HEK293 (cell line): ENCODE measurements around the gene HNRNPUL1.

ENCODE experiments used
- CTCF ChIA-PET: fragments of 350-600 bp; formaldehyde crosslinking; extraction: SDS; loops from one replicate; lab custom pipeline; 2021; ENCODE audit warnings: antibody characterized with exemption; lab: Yijun Ruan, JAX
- POLR2A ChIA-PET: fragments of 300-600 bp; formaldehyde crosslinking; extraction: SDS; loops from one replicate; lab custom pipeline; 2020; ENCODE audit warnings: antibody characterized with exemption, inconsistent platforms; lab: Yijun Ruan, JAX
- H3K27ac ChIP-seq: fragments of 200-500 bp; sonication (Bioruptor generic); 2 replicates; pipeline ENCODE4 v1.5.1; 2014; ENCODE audit warnings: low read depth, low read length, control low read depth, inconsistent platforms; ENCODE audit errors: extremely low read depth
- H3K36me3 ChIP-seq, 2 experiments: fragments of 200-500 bp in 1 of 2; sonication (Bioruptor generic) in 1 of 2; 1 replicate in 1 of 2; 2 replicates in 1 of 2; pipeline ENCODE4 v1.5.1; 2014 to 2017; ENCODE audit warnings: inconsistent platforms in 2 of 2, low read length in 2 of 2; ENCODE audit not compliant: control insufficient read depth in 2 of 2, insufficient read depth in 1 of 2
- H3K4me1 ChIP-seq: fragments of 200-500 bp; sonication (Bioruptor generic); 2 replicates; pipeline ENCODE4 v1.5.1; 2014; ENCODE audit warnings: mild to moderate bottlenecking, low read length, inconsistent platforms; ENCODE audit not compliant: control insufficient read depth, insufficient read depth
- H3K4me3 ChIP-seq: 2 replicates; pipeline ENCODE4 v1.5.1; 2011; ENCODE audit warnings: low read depth, mild to moderate bottlenecking, control low read depth, low read length, moderate library complexity
- H3K9me3 ChIP-seq: fragments of 200-500 bp; sonication (Bioruptor generic); 2 replicates; pipeline ENCODE4 v1.5.1; 2014; ENCODE audit warnings: low read depth, low read length, inconsistent platforms; ENCODE audit not compliant: control insufficient read depth, insufficient read depth
- EGR2 ChIP-seq: fragments of 450-650 bp; formaldehyde crosslinking; IDR thresholded peaks from 2 replicates; pipeline ENCODE4 v1.5.1; 2016; ENCODE audit warnings: low read depth, missing biosample characterization, missing genetic modification characterization
- GLI4 ChIP-seq: fragments of 450-650 bp; formaldehyde crosslinking; IDR thresholded peaks from 2 replicates; pipeline ENCODE4 v1.5.1; 2016; ENCODE audit warnings: missing biosample characterization, missing genetic modification characterization
- KLF9 ChIP-seq: fragments of 450-650 bp; formaldehyde crosslinking; IDR thresholded peaks from 2 replicates; pipeline ENCODE4 v1.5.1; 2016; ENCODE audit warnings: missing biosample characterization, missing genetic modification characterization, low read depth
- OVOL3 ChIP-seq: fragments of 450-650 bp; formaldehyde crosslinking; IDR thresholded peaks from 2 replicates; pipeline ENCODE4 v1.5.1; 2016; ENCODE audit warnings: missing biosample characterization, missing genetic modification characterization
- PRDM1 ChIP-seq: fragments of 450-650 bp; formaldehyde crosslinking; IDR thresholded peaks from 2 replicates; pipeline ENCODE4; 2016; ENCODE audit warnings: missing biosample characterization, missing genetic modification characterization
- RBAK ChIP-seq: fragments of 450-650 bp; formaldehyde crosslinking; IDR thresholded peaks from 2 replicates; pipeline ENCODE4 v1.5.1; 2016; ENCODE audit warnings: missing biosample characterization, missing genetic modification characterization
- TRIM28 ChIP-seq: IDR thresholded peaks from 2 replicates; pipeline ENCODE4 v1.6.1; 2011; ENCODE audit warnings: low read length, control low read depth, borderline replicate concordance
- YY1 ChIP-seq: fragments of 450-650 bp; formaldehyde crosslinking; IDR thresholded peaks from 2 replicates; pipeline ENCODE4 v1.5.1; 2018; ENCODE audit warnings: missing biosample characterization, missing genetic modification characterization
- ZBTB17 ChIP-seq: fragments of 450-650 bp; formaldehyde crosslinking; IDR thresholded peaks from 2 replicates; pipeline ENCODE4 v1.5.1; 2016; ENCODE audit warnings: missing biosample characterization, missing genetic modification characterization
- ZBTB21 ChIP-seq: fragments of 450-650 bp; formaldehyde crosslinking; IDR thresholded peaks from 2 replicates; pipeline ENCODE4 v1.5.1; 2017; ENCODE audit warnings: missing biosample characterization, missing genetic modification characterization
- ZBTB48 ChIP-seq: fragments of 450-650 bp; formaldehyde crosslinking; IDR thresholded peaks from 2 replicates; pipeline ENCODE4 v1.5.1; 2016; ENCODE audit warnings: missing biosample characterization, missing genetic modification characterization
- ZIC2 ChIP-seq: fragments of 450-650 bp; formaldehyde crosslinking; IDR thresholded peaks from 2 replicates; pipeline ENCODE4 v1.5.1; 2016; ENCODE audit warnings: missing biosample characterization, missing genetic modification characterization
- ZNF114 ChIP-seq: fragments of 450-650 bp; formaldehyde crosslinking; IDR thresholded peaks from 2 replicates; pipeline ENCODE4 v1.5.0; 2017; ENCODE audit warnings: missing biosample characterization, missing genetic modification characterization
- ZNF174 ChIP-seq: fragments of 450-650 bp; formaldehyde crosslinking; IDR thresholded peaks from 2 replicates; pipeline ENCODE4 v1.5.0; 2017; ENCODE audit warnings: missing biosample characterization, mild to moderate bottlenecking, missing genetic modification characterization
- ZNF19 ChIP-seq: fragments of 450-650 bp; formaldehyde crosslinking; IDR thresholded peaks from 2 replicates; pipeline ENCODE4; 2016; ENCODE audit warnings: missing biosample characterization, missing genetic modification characterization, low read depth
- ZNF2 ChIP-seq: fragments of 450-650 bp; formaldehyde crosslinking; IDR thresholded peaks from 2 replicates; pipeline ENCODE4 v1.5.1; 2016; ENCODE audit warnings: missing biosample characterization, missing genetic modification characterization
- ZNF350 ChIP-seq: fragments of 450-650 bp; formaldehyde crosslinking; IDR thresholded peaks from 2 replicates; pipeline ENCODE4 v1.5.0; 2017; ENCODE audit warnings: missing biosample characterization, mild to moderate bottlenecking, missing genetic modification characterization
- ZNF423 ChIP-seq: fragments of 450-650 bp; formaldehyde crosslinking; IDR thresholded peaks from 2 replicates; pipeline ENCODE4 v1.5.1; 2016; ENCODE audit warnings: missing biosample characterization, missing genetic modification characterization
- ZNF473 ChIP-seq: fragments of 450-650 bp; formaldehyde crosslinking; IDR thresholded peaks from 2 replicates; pipeline ENCODE4 v1.5.1; 2017; ENCODE audit warnings: missing biosample characterization, missing genetic modification characterization
- ZNF596 ChIP-seq: fragments of 450-650 bp; IDR thresholded peaks from 2 replicates; pipeline ENCODE4 v1.5.0; 2018; ENCODE audit warnings: missing biosample characterization, mild to moderate bottlenecking, missing genetic modification characterization, moderate library complexity
- ZNF621 ChIP-seq: fragments of 450-650 bp; formaldehyde crosslinking; IDR thresholded peaks from 2 replicates; pipeline ENCODE4 v1.5.1; 2017; ENCODE audit warnings: missing biosample characterization, missing genetic modification characterization
- ZNF629 ChIP-seq: fragments of 450-650 bp; formaldehyde crosslinking; IDR thresholded peaks from 2 replicates; pipeline ENCODE4 v1.5.1; 2017; ENCODE audit warnings: missing biosample characterization, missing genetic modification characterization
- ZNF658 ChIP-seq: fragments of 450-650 bp; formaldehyde crosslinking; IDR thresholded peaks from 2 replicates; pipeline ENCODE4; 2016; ENCODE audit warnings: missing biosample characterization, missing genetic modification characterization
- ZNF785 ChIP-seq: fragments of 450-650 bp; formaldehyde crosslinking; IDR thresholded peaks from 2 replicates; pipeline ENCODE4 v1.5.1; 2016; ENCODE audit warnings: missing biosample characterization, missing genetic modification characterization
- ZNF792 ChIP-seq: fragments of 450-650 bp; formaldehyde crosslinking; IDR thresholded peaks from 2 replicates; pipeline ENCODE4 v1.5.1; 2016; ENCODE audit warnings: missing biosample characterization, missing genetic modification characterization
- TF ChIP-seq, protein P1 (sequence below): fragments of 450-650 bp; IDR thresholded peaks from 2 replicates; pipeline ENCODE4 v1.5.1; 2018; ENCODE audit warnings: missing biosample characterization, mild to moderate bottlenecking, missing genetic modification characterization
- TF ChIP-seq, protein P2 (sequence below): fragments of 450-650 bp; formaldehyde crosslinking; IDR thresholded peaks from 2 replicates; pipeline ENCODE4 v1.5.1; 2016; ENCODE audit warnings: missing biosample characterization, missing genetic modification characterization
- TF ChIP-seq, protein P3 (sequence below): fragments of 450-650 bp; formaldehyde crosslinking; IDR thresholded peaks from 2 replicates; pipeline ENCODE4 v1.5.1; 2016; ENCODE audit warnings: missing biosample characterization, missing genetic modification characterization
- TF ChIP-seq, protein P4 (sequence below): fragments of 450-650 bp; formaldehyde crosslinking; IDR thresholded peaks from 2 replicates; pipeline ENCODE4 v1.5.1; 2017; ENCODE audit warnings: missing biosample characterization, missing genetic modification characterization

Gene HNRNPUL1

DNA sequence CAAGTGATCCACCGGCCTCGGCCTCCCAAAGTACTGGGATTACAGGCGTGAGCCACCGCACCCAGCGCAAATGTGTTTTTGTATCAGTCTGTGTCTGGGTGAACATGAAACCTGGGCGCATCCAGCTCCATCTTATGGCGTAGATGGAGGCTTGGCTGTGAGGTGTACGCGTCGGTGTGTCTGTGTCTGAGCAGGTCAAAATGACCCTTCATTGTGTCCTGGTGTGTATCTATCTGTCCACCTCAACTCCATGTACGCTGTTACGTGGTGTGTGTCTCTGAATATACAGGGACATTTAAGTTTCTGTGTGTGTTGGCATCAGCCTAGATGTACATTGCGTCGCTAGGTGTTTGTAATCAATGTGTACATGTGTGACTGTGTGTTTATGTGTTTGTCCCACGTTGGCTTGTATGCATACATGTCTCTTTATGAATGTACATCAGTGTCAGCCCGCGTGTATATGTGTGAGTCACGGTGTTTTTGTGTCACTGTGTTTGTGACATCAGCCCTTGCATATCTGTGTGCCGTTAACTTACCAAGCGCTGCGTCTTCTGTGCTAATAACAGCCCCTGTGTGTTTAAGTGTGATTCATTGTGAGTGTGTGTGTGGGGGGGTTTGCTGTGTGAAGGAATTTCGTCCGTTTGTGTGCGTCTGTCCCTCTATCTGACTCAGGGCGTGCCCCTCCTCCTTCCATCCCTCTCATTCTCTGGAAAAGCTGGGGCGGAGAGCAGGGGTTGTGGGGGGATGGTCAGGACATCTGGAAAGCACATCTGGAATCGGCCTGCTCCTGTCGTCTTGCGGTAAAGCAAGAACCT lies 38.7 kb upstream of the HNRNPUL1 start (continued):
- TF ChIP-seq YY1 (tag by site-specific recombination) (no peak), PRDM1 (0 out of 2 replicates have a peak, but pooled peaks have one; percentile 35), GLI4 (tag by site-specific recombination) (peak; percentile 56; the same call in 1 of the 2 replicates), KLF9 (peak; percentile 36; the same call in 1 of the 2 replicates), ZNF596 (tag by site-specific recombination) (no peak), ZNF792 (0 out of 2 replicates have a peak, but pooled peaks have one; percentile 57), ZNF114 (tag by site-specific recombination) (no peak), ZNF19 (tag by site-specific recombination) (no peak), ZNF350 (tag by site-specific recombination) (no peak), ZNF2 (tag by site-specific recombination) (peak; percentile 36; the same call in 1 of the 2 replicates), EGR2 (tag by site-specific recombination) (peak; percentile 87; the same call in 1 of the 2 replicates), ZBTB48 (peak; percentile 56; the same call in 1 of the 2 replicates), ZBTB21 (tag by site-specific recombination) (peak; percentile 91), ZNF621 (tag by site-specific recombination) (no peak), TRIM28 (no peak), ZNF785 (tag by site-specific recombination) (peak; percentile 16; the same call in 1 of the 2 replicates), ZNF658 (tag by site-specific recombination) (no peak), ZNF629 (tag by site-specific recombination) (peak; percentile 94), ZBTB17 (tag by site-specific recombination) (peak; percentile 71), ZNF473 (tag by site-specific recombination) (no peak), RBAK (tag by site-specific recombination) (peak; percentile 84; the same call in 1 of the 2 replicates), ZNF174 (tag by site-specific recombination) (no peak)
- TF ChIP-seq, protein P1, sequence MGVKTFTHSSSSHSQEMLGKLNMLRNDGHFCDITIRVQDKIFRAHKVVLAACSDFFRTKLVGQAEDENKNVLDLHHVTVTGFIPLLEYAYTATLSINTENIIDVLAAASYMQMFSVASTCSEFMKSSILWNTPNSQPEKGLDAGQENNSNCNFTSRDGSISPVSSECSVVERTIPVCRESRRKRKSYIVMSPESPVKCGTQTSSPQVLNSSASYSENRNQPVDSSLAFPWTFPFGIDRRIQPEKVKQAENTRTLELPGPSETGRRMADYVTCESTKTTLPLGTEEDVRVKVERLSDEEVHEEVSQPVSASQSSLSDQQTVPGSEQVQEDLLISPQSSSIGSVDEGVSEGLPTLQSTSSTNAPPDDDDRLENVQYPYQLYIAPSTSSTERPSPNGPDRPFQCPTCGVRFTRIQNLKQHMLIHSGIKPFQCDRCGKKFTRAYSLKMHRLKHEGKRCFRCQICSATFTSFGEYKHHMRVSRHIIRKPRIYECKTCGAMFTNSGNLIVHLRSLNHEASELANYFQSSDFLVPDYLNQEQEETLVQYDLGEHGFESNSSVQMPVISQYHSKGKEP (tag by site-specific recombination) = no peak
- TF ChIP-seq, protein P2, sequence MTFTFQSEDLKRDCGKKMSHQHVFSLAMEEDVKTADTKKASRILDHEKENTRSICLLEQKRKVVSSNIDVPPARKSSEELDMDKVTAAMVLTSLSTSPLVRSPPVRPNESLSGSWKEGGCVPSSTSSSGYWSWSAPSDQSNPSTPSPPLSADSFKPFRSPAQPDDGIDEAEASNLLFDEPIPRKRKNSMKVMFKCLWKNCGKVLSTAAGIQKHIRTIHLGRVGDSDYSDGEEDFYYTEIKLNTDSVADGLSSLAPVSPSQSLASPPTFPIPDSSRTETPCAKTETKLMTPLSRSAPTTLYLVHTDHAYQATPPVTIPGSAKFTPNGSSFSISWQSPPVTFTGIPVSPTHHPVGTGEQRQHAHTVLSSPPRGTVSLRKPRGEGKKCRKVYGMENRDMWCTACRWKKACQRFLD (tag by site-specific recombination) = no peak

DNA sequence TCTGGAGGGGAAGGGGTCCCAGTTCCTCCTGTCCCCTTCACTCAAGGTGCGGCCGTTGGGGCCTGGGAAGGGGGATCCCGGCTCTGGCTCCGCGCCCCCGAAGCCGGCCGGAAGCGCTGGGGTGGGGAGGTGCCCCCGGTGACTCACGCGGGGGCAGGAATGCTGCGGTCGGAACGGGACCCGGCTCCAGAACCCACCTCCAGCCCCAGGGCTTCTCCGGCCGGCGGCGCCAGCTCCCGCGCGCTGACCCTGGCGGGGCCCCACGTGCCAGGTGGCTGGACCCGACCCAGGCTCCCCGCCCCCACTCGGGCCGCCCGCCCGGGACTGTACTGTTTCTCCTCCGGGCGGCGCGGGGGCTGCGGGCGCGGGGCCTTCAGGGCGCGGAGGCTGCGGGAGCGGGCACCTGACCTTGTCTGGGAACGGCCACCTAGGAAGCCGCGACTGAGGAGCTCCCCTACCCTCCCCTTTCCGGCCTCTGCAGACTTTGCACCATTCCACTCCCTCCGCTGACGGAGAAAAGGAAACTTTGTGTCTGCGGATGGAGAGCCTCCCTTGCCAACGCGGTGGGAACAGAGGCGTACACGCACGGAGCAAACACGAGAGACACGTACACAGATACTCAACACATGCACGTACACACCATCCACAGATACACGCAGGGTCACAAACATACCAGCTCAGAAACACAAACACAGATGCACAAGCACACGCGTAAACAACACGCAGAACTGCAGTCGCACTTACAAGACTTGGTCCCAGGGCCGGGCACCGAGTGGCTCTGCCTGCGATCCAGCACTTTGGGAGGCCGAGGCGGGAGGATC lies 37.9 kb upstream of the HNRNPUL1 start:
- POLR2A ChIA-PET = interaction anchor here (0.6 to 1.7 kb wide), 7 partner anchors 8 to 476 kb away, joined by 3 to 28 read pairs (median 5); partner anchors contain the start of genes ACTMAP, HNRNPUL1 and RAB4B
- peak overlapping the region; percentile 33 for H3K4me3 ChIP-seq
- TF ChIP-seq EGR2 (tag by site-specific recombination) (peak; percentile 78), OVOL3 (tag by site-specific recombination) (no peak), ZNF621 (tag by site-specific recombination) (no peak), ZNF423 (tag by site-specific recombination) (no peak), ZNF658 (tag by site-specific recombination) (no peak), ZNF350 (tag by site-specific recombination) (no peak), ZIC2 (tag by site-specific recombination) (no peak)
- TF ChIP-seq, protein P3, sequence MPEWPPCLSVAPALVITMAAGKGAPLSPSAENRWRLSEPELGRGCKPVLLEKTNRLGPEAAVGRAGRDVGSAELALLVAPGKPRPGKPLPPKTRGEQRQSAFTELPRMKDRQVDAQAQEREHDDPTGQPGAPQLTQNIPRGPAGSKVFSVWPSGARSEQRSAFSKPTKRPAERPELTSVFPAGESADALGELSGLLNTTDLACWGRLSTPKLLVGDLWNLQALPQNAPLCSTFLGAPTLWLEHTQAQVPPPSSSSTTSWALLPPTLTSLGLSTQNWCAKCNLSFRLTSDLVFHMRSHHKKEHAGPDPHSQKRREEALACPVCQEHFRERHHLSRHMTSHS (tag by site-specific recombination) = no peak
- TF ChIP-seq, protein P4, sequence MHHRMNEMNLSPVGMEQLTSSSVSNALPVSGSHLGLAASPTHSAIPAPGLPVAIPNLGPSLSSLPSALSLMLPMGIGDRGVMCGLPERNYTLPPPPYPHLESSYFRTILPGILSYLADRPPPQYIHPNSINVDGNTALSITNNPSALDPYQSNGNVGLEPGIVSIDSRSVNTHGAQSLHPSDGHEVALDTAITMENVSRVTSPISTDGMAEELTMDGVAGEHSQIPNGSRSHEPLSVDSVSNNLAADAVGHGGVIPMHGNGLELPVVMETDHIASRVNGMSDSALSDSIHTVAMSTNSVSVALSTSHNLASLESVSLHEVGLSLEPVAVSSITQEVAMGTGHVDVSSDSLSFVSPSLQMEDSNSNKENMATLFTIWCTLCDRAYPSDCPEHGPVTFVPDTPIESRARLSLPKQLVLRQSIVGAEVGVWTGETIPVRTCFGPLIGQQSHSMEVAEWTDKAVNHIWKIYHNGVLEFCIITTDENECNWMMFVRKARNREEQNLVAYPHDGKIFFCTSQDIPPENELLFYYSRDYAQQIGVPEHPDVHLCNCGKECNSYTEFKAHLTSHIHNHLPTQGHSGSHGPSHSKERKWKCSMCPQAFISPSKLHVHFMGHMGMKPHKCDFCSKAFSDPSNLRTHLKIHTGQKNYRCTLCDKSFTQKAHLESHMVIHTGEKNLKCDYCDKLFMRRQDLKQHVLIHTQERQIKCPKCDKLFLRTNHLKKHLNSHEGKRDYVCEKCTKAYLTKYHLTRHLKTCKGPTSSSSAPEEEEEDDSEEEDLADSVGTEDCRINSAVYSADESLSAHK (tag by site-specific recombination) = peak; percentile 7; the same call in 1 of the 2 replicates

More for the DNA sequence above, 37.9 kb upstream of the HNRNPUL1 start:
- CTCF ChIA-PET = interaction anchor here (0.6 to 2.5 kb wide), 8 partner anchors 22 to 966 kb away, joined by 3 to 10 read pairs (median 4); no protein-coding TSS in a partner anchor
- Histone ChIP-seq H3K36me3 (no peaks in the 10 kb centered on the region), H3K9me3 (no peaks in the 10 kb centered on the region), H3K4me1 (peaks cover 3% of the 10 kb centered on the region; the same call in 1 of the 2 replicates), H3K27ac (peak overlapping the region; percentile 38; the same call in 1 of the 2 replicates)
